Measurements from ENCODE around the gene C2orf42.
"Not testable (repeated sequence)": the region's sequence is repeated elsewhere in the genome, so short reads cannot be mapped to it uniquely, and the experiment has no call there.

The C2orf42 gene

DNA sequence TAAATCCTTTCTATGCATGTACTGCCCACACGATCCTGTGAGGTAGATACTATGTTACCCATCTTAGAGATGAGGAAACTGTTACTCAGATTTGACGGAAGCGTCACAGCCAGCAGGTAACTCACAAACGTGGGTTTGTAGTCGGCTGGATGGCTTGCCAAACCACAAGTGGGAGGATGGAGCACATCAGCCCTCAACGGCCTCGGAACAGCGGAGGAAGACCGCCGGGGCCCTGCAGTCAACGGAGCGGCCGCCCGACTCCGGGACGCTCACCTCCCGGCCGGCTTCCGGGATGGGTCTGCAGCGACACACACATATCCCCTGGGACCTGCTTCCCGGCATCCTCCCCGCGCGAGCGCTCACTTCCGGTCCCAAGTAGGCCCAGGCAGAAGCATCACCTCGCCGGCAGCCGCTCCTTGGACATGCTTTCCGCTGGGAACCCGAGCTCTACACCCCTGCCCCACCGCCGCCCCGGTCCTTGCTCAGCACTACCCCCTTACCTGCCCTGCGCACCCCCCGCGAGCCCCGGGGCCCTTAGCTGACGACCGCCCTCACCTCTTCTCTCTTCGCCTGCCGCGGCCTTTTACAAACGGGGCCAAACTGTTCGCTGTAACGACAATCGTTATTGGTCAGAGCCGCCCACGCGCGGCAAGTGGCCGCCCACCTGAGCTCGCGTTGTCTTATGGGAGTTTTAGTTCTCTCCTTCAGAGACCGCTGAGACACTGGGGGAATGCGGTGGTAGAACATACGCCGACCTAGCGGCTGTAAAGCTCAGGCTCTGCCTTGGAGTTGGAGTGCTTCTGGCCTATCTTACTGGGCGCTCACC lies at the start of gene C2orf42:
TSS of gene C2orf42 (minus strand) at position 602 of the 826 bp plus-strand sequence. CDS start 9,034 bp downstream, outside the sequence.
- peak; percentile 93 for DNase-seq

DNA sequence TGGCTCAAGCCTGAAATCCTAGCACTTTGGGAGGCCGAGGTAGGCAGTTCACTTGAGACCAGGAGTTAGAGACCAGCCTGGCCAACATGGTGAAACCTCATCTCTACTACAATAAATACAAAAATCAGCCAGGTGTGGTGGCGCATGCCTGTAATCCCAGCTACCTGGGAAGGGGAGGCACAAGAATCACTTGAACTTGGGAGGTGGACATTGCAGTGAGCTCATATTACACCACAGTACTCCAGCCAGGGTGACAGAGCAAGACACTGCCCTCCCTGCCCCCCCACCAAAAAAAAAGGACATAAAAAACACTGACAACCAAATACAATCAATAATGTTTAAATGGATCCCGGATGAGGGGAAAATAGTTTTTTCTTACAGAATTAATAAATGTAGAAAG lies 49.8 kb upstream of the C2orf42 start:
- no peak for DNase-seq

DNA sequence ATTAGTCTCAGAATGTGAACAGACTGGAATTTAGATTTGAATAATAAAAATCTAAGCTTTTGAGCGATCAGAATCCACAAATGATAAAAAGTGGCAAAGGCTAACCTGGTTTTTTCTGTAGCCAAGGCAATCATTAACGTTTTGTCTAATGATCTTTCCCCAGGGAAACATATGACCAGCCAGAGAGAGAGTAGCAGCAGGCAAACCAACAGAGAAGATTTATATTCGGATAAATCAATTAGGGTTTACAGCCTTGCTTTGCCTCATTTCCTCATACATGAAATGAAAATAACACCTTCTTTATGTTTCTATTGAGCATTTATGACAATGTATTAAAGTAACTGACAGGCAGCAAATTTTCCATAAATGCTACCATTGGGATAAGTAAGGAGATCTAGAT lies 43.1 kb upstream of the C2orf42 start:
- no peak for DNase-seq

DNA sequence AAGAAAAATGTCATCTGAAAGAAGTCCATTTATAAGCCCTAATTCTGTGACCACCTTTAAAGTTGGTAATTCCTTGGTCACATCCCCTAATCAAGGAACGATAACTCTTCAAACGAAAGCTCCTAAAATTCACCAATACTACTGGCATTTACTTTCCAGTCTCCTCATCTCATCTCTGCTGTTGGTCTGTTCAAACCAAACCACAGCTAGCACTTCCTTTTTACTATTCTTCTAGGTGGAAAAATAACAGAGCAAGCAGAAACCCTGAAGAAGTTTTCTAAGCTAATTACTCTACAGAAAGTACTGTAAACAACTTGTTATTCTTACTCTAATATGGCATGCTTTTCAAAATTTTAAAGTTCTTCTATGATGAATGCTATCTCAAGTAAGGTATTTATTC lies 36.0 kb upstream of the C2orf42 start:
- DNase-seq, result no peak

DNA sequence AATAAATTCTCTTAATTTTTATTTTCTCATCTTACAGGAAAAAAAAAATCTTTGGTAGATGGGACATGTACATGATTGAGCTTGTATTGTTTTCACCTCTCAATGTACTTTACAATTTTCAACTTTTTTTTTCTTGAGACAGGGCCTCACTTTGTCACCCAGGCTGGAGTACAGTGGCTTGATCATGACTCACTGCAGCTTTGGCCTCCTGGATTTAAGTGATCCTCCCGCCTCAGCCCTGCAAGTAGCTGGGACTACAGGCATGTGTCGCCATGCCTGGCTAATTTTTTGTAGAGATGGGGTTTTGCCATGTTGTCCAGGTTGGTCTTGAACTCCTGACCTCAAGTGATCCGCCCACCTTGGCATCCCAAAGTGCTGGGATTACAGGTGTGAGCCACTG lies 32.5 kb upstream of the C2orf42 start:
- DNase-seq, result not testable (repeated sequence)

DNA sequence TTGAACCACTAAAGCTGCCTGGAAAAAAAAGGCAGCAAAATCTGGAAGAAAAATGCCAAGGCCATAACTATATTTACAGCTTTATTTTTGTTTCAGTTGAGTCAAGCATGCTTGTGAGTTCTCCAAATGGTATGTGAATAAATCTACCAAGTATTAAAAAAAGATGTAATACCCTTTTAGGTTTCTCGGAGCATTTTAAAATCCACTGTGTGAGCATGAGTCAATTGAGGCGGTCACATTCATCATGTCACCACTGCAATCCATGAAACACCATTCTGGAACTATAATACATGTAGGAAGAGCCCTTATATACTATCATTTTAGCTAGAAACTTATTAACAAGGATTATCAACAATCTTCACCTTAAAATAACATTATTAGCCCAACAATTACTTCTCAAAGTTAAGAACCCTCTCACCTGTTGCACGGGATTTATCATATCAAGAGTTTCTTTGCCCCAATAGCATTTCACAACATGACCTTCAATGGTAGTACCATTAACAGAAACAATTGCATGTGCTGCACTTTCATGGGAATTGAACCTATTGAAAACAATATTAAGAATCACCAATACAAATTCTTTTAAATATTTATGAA lies 24.2 kb upstream of the C2orf42 start:
- DNase-seq, result peak; percentile 61

DNA sequence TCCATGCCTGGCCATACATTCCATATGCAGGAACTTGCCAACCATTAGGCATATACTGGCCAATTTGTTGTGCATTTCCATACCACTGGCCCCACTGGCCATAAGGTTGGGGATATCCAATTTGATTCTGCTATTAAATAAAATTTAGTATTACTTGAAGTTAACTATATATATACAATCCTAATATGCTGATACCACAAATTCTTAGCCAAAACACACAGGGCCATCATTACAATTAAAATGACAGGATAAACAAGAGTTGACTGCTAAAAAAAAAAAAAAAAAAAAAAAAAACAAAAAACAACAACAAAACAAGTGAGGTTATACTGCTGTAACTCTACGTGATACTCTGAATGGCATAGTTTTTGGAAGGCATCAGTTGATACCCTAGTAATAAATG lies 23.5 kb upstream of the C2orf42 start:
- no peak for DNase-seq

DNA sequence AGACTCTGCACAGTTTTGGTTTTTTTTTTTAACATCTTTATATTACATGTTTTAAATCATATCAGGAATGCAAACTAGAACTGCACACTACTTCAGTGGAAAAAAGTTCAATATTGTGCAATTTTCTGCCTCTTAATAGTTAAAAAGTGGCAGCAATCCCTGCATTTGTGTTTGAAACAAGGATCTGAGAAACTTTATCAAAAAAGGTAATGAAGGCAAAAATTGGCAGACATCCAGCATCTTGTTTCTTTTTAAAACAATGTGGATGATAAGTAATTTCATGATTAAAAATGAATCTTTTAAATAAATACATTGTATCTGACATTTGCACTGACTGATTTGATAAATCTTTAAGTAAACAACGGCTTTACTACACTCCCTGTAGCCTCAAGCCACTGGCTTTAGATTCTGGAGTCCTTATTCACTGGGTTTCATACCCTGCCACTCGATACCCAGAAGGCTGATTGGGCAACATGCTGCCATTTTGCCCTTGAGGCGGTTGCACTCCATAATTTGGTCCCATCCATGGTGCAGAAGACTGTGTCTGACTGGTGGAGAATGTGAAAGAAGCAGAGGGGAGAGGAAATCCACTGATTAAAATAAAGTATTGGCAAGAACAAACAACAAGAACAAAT lies 21.6 kb upstream of the C2orf42 start:
- DNase-seq, result no peak

DNA sequence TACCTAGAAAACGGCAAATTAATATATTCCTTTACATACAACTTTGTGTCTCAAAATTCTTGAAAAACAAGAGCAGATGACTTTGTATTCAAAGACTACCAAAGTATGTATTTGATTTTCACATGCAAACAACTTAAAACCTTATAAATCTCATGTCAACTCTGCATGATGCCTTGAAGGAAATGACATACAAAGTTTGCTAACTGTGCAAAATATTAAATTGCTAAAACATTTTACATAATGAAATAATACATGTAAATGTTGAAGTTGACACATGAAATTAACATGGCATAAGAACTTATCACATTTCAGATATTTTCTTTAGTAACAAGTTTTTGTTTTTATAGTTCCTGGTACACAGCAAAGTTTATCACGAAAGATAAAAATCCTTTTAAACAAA lies 20.8 kb upstream of the C2orf42 start:
- DNase-seq, result no peak

DNA sequence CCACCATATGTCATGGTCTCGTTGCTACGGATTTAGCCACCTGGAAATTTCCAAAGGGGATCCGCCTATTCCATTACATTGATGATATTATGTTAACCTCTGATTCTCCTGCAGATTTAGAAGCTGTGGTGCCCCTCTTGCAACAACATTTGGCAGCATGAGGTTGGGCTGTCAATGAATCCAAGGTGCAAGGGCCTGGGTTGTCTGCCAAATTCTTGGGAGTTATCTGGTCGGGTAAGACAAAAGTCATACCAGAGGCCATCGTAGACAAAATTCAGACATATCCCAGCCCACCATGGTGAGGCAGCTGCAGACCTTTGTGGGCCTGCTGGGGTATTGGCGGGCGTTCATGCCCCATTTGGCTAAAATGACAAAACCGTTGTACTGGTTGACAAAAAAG lies 13.6 kb upstream of the C2orf42 start:
- no peak for DNase-seq

DNA sequence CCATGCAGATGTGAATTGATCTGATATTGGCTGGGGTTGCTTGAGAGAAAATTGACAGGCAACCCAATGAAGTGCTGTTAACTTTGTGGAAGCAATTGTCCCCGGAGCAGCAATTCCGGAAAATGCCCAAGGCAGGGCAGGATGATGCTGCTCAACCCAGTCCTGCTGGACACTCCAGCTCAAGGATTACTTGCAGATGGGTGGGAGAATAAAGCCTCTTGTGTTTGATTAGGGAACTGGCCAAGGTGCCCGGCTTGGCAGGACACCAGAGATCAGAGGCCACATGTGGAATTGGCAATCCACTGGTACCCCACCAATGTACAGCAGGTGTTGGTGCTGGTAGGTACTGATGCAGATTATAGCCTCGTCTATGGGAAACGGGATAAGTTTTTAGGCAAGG lies 12.3 kb upstream of the C2orf42 start:
- DNase-seq, result no peak

DNA sequence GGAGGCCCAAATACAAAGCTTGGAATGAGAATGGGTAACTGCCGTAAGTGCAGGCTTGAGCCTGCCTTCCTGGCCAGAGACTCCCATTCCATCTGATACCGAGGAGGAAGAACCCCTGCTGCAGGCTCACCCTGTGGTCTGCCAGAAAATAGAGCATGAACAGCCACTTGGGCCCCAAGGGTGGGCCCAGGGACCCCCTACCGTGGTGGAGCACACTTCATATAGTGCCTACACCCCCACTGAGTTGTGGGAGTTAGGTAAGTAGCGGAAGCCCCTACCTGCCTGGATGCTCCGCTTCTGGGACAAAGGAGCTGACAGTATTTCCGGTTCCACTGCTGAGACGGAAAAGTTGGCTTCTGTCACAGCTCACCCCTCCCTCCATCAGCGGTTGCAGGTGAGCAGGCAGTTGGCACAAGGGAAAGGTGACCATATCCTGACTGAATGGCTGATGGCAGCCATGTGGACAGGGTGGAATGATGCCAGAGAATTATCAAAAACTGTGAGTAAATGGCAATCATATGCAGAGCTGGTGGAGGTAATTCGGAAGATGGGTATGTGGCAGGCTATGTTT lies 11.5 kb upstream of the C2orf42 start:
- DNase-seq, result no peak

DNA sequence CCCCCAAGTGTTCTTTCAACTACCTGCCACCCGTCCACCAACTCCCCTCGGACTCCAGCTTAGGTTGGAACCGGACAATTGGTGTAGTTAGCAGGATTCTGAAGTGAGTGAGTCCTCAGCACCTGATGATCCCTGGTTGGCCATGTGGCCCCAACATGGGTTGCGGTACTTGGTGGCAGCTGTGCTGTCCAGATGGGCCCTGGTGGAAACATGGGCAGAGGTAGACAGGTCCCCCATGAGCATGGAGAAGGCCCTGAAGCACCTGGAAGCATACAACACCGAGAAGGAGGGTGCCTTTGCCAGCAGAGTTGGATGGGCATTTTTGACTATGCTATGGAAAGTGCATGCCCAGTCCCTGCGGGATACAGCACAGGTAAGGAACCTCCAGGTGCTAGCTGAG lies 11.0 kb upstream of the C2orf42 start:
- no peak for DNase-seq

DNA sequence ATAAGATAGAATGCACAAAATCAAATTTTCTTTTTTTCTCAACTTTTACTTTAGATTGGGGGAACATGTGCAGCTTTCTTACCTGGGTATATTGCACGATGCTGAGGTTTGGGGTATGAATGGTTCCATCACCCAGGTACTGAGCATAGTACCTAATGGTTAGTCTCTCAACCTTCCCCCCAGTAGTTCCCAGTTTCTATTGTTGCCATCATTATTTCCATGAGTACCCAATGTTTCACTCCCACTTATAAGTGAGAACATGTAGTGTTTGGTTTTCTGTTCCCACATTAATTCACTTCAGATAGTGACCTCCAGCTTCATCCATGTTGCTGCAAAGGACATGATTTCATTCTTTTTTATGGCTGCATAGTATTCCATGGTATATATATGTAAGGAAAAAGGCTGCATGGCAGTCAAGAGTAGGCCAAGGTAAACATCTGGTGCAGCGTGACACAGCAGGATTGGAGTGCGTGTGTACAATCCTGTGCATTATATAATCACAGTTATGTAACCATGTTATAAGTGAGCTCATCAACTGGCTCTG lies 10.5 kb upstream of the C2orf42 start:
- no peak for DNase-seq

DNA sequence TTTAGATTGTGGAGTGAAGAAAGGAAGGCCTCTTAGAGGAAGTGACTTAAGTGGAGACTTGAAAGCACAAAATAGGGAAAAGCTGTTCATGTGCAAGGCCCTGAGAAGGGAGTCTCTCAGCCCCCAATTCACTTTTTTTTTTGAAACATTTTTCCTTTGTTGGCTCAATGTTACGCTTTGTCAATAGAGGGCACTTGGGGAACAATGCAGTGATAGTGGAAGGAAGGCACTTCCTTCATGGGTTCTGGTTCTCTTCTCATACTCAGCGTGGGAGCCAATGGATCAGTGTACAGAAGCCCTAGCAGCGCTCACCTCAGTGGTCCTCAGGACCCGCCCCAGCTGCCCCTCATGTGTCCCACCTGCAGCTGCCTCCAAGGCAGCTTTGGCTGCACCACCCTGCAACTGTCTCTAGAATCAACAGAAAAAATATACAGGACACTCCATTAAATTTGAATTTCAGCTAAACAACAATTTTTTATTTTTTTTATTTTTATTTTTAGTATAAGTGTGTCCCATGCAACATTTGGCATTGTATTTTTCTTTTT lies 8.6 kb upstream of the C2orf42 start:
- no peak for DNase-seq

DNA sequence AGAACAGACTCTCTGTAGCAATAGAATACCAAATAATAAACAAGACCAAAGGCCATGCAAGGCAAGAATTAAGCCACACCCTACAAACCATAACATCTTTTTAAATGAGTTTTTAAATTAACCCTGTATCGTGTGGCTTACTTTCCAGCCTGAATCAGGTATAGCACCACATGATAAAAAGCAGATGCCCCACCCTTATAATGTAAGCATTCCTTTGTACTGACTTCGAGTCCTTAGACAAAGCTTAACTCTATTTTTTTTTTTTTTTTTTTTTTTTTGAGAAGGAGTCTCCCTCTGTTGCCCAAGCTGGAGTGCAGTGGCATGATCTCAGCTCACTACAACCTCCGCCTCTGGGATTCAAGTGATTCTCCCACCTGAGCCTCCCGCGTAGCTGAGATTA lies 1.7 kb upstream of the C2orf42 start:
- DNase-seq, result no peak

DNA sequence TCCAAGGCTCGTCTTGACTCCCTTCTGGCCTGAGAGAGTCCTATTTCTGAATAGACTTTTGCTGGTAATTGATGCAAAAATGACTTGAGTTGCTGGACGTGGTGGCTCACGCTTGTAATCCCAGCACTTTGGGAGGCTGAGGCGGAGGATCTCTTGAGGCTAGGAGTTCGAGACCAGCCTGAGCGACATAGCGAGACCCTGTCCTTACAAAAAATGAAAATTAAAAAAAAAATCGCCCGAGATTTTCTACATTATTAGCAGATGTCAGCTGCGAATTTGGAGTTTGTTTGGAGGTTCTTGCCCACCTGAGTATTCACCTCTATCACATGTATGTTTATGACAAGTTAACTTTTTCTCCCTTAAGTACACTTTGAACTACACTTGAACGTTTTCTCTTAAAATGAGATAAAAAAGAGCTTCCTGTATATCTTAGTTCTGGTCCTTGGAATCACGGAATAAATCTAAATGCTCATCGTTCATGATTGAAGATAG lies 471 bp upstream of the C2orf42 start:
- DNase-seq, result no peak

DNA sequence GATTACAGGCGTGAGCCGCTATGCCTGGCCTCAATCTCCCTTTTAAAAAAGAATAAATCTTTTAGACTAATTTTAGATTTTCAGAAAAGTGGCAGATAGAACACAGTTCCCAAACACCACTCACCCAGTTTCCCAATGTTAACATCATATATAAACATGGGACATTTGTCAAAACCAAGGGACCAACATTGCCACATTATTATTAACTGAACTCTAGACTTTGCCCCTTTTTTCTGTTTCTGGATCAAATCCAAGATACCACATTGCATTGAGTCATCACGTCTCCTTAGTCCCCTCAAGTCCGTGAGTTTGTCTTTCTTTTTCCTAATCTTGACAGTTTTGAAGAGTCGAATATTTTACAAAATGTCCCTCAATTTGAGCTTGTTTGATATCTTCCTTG lies 2.4 kb downstream of the C2orf42 start:
- DNase-seq, result no peak

DNA sequence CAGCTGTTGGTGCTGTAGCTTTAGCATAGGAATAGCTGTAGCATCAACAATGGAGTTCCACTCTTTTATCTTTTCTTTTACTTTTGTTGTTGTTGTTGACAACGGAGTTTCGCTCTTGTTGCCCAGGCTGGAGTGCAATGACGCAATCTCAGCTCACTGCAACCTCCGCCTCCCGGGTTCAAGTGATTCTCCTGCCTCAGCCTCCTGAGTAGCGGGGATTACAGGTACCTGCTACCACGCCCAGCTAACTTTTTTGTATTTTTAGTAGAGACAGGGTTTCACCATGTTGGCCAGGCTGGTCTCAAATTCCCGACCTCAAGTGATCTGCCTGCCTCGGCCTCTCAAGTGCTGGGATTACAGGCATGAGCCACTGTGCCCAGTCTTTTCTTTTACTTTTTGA lies 3.6 kb downstream of the C2orf42 start:
- DNase-seq, result not testable (repeated sequence)

DNA sequence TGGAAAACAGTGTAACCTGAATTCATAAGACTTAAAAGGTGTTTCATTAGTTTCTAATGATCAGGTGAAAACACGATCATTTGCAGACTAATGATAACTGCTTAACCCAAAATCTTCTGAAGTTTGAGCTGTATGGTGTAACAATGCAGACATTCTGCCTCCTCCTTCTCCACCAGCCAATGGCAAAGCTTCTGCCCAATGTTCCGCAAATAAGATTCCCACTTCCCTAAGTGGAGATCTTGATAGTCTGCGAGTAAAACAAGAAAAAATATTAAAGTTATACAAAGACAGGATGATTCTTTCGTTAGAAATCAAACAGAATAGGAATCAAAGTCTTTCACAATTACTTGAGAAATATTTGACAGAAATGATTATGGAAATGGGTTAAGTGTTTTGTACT lies 8.1 kb downstream of the C2orf42 start:
- DNase-seq, result no peak

DNA sequence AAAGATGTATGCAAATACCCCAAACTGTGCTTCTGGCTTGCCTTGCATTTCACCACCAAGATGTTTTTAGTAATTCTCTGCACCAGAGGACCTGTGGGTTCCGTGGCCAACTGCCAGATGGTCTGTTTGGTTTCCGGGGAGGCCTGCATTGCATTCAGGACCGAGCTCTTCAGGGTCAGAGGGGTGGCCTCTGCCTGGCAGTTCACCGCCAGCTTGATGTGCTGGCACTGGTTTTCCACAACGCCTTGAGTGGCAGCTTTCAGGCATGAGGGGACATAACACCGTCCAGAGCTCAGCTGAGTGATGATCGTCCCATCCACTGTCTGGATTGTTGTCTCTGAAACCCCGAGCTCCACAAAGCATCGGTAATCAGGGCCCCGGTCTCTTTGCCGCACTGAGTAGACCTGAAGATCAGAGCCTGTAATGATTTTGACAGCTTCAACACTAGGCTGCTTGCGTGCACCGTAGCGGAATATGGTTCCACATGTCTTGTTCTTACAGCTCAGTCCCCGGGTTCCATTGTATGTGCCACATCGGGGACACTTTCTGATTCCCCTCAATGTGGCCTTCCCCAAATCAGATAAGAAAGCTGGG lies 9.4 kb downstream of the C2orf42 start:
- no peak for DNase-seq

DNA sequence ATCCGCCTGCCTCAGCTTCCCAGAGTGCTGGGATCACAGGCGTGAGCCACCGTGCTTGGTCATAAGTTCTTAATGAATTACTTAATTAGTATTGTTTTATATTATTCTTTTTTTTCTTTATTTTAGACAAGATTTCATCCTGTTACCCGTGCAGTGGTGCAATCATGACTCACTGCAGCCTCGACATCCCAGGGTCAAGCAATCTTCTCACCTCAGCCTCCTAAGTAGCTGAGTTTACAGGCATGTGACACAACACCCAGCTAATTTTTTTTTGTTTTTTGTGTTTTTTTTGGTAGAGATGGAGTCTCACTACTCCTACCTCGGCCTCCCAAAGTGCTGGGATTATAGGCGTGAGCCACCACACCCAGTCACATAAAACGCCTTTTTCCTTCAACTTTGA lies 17.3 kb downstream of the C2orf42 start:
- DNase-seq, result no peak
